Non-pigmented ciliary epithelial cell (primary cell): ENCODE results near the gene MED12.

Experiments used
- DNase-seq: peaks from one replicate; pipeline ENCODE4 v3.0.0-alpha.2; 2010; ENCODE audit warnings: low read depth

MED12 gene

GRCh38 chrX:71118032-71118984, at the start of gene MED12:
Gene MED12 (plus strand): TSS chrX:71118596. CDS start chrX:71118755, 159 bp downstream.
- no peak for DNase-seq

- DNase-seq = no peak
Observed at GRCh38 chrX:71070531-71070930, 47.9 kb upstream of the MED12 start.

DNA sequence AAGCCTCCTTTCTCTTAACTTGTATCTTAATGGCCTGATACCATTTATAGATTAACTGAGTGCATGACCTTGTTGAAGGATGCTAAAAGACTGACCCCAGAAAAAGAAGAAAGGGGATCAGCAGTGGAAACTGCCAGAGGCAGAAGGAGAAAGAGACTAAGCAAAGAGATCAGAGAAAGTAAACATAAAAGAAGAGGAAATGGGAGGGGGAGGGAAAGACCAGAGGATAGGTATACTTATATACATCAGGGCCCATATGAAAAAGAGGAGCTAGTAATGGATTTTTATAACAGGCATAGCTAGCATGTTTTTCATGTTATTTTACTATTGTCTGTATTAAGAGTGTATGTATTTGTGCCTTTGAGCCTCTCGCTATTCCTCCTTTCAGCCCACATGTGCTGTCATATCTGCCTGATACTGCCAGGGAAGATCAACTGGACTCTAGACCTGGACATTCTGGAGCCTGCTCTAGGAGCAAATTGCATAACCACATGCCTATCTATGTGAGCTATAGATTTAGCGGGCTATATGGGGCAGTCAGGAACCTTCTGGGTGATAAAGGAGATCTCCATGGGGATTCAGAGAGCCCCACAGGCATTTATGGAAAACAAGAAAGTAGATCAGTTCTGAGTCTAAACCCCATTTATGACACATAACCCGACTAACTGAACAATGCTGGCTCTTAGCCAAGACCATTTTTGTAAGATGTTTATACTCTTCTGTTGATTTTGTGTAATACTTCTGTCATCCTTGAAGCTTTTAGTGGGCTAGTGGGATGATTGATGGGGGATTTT, 36.9 kb upstream of the MED12 start:
- no peak for DNase-seq

DNA sequence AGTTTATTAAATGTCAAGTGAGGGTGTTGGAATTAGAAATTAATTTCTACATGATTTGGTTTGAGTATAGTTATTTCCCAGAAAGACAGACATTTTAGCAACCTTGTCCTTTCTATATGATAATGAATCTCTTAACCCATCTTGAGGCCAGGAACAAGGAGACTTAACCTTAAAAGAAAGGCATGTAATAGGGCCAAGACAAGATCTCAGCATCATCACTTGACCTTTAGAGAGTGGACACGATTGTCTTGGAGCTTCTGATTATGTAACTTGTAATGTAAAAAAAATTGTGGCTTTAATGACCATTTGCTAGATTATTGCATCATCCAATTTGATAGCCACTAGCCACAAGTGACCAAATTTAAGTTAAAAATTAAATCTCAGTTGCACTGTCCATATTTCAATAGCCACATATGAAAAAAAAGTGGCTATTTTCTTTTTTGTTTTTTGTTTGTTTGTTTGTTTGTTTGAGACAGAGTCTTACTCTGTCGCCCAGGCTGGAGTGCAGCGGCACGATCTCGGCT, 36.2 kb upstream of the MED12 start:
- DNase-seq = no peak

- no peak for DNase-seq
Observed at GRCh38 chrX:71082822-71083221, 35.6 kb upstream of the MED12 start.

DNA sequence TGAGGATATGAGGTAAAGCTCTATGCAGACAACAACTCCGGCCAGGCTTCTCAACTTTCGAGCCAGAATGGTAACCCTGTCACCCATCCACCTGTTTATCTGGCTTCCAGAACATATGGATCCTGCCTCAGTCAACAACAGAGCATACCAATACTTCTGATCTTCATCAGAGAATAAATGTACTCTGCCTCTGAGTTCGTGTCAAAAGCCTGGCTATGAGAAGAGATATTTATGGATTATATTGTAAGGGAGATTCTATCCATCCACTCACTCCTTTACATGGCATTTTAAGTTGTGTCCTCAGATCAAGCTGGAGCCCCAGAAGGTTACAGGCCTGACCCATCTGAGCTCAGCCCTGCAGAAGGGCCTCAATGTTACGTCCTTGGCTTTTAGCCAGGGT, 32.5 kb upstream of the MED12 start:
- DNase-seq = no peak

GRCh38 chrX:71091263-71091662, 27.1 kb upstream of the MED12 start:
- no peak for DNase-seq

GRCh38 chrX:71095033-71095432, 23.4 kb upstream of the MED12 start:
- DNase-seq = no peak

DNA sequence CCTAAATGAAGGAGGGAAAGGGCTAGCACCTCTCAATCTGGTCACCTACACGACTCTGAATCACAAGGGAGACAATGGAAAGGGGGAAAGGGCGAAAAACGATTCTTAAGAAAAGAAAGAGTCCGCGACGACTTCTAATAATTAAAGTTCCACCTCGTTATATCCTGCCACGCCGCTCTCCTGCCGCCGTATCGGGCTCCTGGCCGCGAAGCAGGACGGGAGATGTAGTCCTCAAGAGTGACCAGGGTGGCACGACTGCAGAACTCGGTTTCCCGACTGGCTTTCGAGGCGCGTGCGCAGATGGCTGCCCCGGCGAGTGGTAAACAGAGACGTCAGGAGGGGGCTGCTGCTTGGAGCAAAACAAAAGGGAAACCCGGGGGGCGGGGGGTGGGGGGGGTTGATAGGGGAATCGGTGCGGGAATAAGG, 22.8 kb upstream of the MED12 start, which contains the start of gene FOXO4:
Gene FOXO4 (plus strand): TSS at position 297 of the 426 bp plus-strand sequence. CDS start 678 bp downstream, outside the sequence.
- DNase-seq = peak; percentile 53

DNA sequence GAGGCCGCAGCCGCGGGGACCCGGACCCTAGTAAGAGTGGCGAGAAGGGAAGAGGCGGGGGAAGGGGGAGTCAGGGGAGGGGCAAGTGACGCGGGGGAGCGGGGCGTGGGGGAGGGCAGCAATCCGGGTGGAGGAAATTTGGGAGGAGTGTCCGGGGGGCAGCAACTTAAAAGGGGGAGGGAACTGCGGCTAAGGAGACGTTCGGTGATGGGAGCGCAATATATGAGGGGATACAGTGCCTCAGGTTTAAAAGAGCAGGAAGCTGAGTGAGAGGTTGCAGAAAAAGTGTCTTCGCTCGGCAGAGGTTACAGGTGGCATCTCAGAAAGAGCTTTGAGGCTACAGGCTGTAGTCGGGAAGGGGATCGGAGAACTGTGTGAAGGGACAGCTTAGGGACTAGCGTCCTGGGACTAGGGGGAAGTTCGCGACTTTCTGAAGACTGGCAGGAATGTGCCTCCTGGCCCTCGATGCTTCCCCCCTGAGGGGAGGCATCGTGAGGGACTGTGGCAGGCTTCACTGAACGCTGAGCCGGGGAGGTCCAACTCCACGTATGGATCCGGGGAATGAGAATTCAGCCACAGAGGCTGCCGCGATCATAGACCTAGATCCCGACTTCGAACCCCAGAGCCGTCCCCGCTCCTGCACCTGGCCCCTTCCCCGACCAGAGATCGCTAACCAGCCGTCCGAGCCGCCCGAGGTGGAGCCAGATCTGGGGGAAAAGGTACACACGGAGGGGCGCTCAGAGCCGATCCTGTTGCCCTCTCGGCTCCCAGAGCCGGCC, 22.2 kb upstream of the MED12 start:
- no peak for DNase-seq

DNA sequence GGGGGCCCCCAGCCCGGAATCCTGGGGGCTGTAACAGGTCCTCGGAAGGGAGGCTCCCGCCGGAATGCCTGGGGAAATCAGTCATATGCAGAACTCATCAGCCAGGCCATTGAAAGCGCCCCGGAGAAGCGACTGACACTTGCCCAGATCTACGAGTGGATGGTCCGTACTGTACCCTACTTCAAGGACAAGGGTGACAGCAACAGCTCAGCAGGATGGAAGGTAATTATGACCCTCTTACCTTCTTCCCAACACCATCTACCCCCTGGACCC, 21.7 kb upstream of the MED12 start:
- no peak for DNase-seq

DNA sequence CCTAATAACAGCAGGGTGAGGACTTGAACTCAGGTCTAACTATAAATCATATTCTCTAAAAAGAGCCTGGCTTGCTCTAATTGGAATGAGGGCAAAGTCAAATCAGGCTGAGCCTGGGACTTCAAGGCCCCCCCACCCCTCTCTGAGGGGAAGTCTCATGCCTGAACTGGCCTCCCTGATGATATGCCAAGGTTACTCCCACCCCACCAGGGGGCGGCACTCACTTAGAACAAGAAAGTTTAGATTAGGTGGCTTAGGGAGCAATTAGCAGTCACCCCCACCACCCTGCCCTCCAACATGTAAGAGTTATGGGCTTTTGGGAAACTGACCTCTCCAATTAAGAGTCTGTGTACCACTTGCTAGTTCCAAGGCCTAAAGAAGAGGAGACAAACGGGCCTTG, 20.1 kb upstream of the MED12 start:
- no peak for DNase-seq

DNA sequence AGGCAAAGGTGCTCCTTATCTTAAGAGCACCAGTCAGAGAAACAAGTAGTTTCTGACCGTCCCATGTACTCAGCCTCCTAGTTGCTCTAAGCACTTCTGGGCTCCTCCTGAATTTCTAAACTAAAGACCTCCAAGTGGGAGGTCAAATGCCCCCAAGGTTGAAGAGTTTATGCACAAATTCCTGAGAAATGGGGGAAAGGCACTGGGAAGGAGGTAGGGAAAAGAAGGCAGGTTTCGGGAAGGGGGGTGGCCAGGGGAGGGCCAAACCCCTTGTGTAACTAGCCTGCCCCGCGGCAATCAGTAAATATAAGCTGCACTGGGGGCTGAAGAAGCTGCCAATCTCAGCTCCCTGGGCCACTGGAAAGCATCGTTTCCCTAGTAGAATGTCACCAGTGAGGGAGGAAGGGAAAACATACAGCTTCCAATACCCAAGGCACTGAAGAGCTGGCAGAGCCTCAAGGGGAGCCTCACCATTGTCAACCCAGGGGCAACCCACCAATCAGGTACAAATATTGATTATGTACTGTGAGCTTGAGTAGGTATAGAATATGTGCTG, 19.4 kb upstream of the MED12 start:
- no peak for DNase-seq

- DNase-seq = no peak
Observed at GRCh38 chrX:71099736-71100135, 18.7 kb upstream of the MED12 start.

DNA sequence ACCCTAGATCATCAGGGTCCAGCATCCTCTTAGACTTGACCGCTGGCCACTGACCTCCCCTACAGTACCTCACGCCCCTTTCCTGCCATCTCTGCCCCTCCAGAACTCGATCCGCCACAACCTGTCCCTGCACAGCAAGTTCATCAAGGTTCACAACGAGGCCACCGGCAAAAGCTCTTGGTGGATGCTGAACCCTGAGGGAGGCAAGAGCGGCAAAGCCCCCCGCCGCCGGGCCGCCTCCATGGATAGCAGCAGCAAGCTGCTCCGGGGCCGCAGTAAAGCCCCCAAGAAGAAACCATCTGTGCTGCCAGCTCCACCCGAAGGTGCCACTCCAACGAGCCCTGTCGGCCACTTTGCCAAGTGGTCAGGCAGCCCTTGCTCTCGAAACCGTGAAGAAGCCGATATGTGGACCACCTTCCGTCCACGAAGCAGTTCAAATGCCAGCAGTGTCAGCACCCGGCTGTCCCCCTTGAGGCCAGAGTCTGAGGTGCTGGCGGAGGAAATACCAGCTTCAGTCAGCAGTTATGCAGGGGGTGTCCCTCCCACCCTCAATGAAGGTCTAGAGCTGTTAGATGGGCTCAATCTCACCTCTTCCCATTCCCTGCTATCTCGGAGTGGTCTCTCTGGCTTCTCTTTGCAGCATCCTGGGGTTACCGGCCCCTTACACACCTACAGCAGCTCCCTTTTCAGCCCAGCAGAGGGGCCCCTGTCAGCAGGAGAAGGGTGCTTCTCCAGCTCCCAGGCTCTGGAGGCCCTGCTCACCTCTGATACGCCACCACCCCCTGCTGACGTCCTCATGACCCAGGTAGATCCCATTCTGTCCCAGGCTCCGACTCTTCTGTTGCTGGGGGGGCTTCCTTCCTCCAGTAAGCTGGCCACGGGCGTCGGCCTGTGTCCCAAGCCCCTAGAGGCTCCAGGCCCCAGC, 17.6 kb upstream of the MED12 start:
- no peak for DNase-seq

- DNase-seq = no peak
Observed at GRCh38 chrX:71102292-71102691, 16.1 kb upstream of the MED12 start.

DNA sequence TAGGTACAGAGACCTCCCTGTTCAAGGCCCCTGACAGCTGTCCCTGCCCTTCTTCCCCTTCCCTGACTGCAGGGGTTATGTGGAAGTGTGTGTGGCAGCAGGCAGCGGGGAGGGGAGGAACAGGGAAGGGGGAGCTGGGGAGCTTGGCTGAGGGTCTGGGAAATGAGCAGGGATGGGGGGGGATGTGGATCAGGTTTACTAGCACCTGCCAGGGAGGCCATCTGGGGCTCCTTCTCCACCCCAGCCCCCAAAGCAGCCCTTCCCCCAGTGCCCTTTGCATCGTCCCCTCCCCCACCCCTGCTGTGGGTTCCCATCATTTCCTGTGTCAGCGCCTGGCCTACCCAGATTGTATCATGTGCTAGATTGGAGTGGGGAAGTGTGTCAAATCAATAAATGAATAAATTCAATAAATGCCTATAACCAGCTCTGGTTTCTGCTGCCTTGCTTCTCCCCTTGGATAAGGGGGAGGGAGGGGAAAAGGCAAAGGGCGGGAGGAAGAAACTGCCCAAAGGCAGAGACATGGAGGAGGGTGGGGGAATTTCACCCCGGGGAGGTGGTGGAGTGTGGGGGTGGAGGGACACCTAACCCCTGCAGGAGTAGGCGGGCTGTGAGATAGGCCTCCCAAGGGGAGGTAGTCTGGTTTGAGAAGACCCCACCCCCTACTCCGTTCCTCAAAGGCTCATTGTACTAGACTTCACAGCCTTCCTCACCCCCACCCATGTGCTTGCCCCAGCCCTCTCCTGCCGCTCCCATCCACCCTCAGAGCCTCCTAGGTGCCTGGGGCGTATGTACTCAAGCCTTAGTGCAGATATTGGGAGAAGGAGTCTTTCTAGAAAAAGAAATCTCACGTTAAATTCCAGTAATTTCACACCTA, 15.0 kb upstream of the MED12 start:
- no peak for DNase-seq

DNA sequence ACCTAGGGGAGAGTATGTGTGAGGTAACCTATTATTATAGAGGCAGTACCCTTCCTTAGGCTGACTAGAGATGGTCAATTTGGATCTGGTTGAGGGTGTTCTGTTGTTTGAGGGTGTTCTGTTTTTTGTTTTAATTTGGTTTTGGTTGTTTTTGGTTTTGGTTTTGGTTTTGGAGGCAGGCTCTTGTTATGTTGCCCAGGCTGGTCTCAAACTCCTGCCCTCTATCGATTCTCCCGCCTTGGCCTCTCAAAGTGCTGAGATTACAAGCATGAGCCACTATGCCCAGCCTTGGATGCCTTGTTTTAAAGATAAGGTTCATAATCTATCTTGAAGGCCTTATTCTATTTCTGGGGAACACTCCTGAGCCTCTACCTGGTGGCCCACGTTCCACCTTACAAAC, 12.8 kb upstream of the MED12 start:
- no peak for DNase-seq

GRCh38 chrX:71106427-71106826, 12.0 kb upstream of the MED12 start, which contains the start of gene CXorf65:
Gene CXorf65 (minus strand): TSS chrX:71106740. CDS start chrX:71106556, 184 bp downstream.
- no peak for DNase-seq

DNA sequence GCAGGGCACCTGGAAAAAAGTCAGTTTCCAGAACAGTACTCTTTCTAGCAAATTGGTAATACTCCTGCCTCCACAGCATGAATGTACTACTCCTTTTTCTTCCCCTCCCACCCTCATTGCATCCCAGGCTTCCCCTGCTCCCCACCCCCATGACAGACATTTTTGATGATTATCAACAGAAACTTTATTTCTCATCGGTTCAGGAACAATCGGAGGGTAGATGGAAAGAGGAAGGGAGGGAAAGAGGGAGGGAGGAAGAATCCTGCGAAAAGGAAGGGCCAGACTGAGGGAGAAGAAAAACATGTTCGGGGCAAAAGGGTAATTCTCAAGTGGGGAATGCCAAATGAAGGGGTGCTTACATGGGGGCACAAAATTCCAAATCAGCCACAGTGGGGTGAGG, 11.2 kb upstream of the MED12 start:
- no peak for DNase-seq
